Measurements from ENCODE around the gene RPS2.

DNA sequence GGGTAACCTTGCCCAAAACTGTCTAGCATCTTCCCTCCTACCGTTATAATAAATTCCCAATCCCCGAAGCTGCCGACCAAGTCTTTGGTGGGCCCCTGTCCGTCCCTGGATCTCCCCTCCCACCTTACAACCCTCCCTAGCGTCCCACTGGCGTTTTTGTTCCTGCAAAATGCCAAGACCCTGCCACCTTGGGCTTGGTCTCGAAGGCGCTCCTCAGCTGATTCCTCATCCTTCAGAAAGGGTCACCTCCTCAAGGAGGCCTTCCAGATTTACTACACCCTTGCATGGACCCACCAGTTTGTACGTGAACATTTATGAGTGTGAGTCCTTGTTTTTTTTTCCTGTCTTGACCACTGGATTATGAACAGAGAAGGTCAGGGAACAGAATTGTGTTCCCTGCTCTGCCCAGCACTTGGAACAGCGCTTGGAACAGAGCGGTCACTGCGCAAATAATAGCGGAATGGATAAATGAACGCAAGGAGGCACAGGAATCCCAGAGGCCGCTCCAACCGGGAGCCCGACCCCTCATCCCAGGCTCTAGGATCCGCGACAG is 18.4 kb upstream of the RPS2 start:
- no peak for TF ChIP-seq CEBPB (IDR thresholded peaks at IDR 0.05)
- TF ChIP-seq RAD21 (IDR thresholded peaks at IDR 0.05; ENCODE audit: low read depth): no peak
- no peak for TF ChIP-seq TEAD4 (IDR thresholded peaks at IDR 0.05)
- TF ChIP-seq EP300 (IDR thresholded peaks at IDR 0.05; ENCODE audit: borderline replicate concordance): no peak
- TF ChIP-seq CREB1 (IDR thresholded peaks at IDR 0.05; ENCODE audit: low read depth): no peak
- no peak for TF ChIP-seq EGR1 (IDR thresholded peaks at IDR 0.05)
- TF ChIP-seq FOXM1 (IDR thresholded peaks at IDR 0.05; ENCODE audit: borderline replicate concordance, low read depth): no peak
- no peak for TF ChIP-seq YY1 (IDR thresholded peaks at IDR 0.05; ENCODE audit: low read depth)
